Measurements from ENCODE around the gene SSTR5. TPM values are rescaled to one million over a fixed set of nuclear protein-coding genes. Genes with fewer than 3 reads are reported as not detected.

SSTR5 gene
- total RNA-seq, 3 donors from 2014 or later (not counting 1 experiment from before 2014, with no cell fraction given): not detected

- Mint-ChIP-seq H3K4me1 (no peaks in the 10 kb centered on the region), H3K36me3 (no peaks in the 10 kb centered on the region), H3K27me3 (ENCODE audit: low read depth in 2 of 2) (peaks cover 0 to 3% of the 10 kb centered on the region in 2 donors), H3K27ac (no peak overlapping the region), H3K4me3 (no peak overlapping the region), H3K9me3 (no peaks in the 10 kb centered on the region)
- ATAC-seq (no peak), DNase-seq (no peak)
- Histone ChIP-seq H3K4me3 (ENCODE audit: low read length) (no peak overlapping the region), H3K27me3 (ENCODE audit: control insufficient read depth, insufficient read depth, low read length) (no peaks in the 10 kb centered on the region), H3K36me3 (ENCODE audit: control insufficient read depth, insufficient read depth, low read length) (no peaks in the 10 kb centered on the region), H3K9me3 (ENCODE audit: control insufficient read depth, insufficient read depth, low read length) (no peaks in the 10 kb centered on the region), H3K4me1 (ENCODE audit: control insufficient read depth, insufficient read depth, low read length) (no peaks in the 10 kb centered on the region), H3K27ac (ENCODE audit: low read length) (no peak overlapping the region)
- TF ChIP-seq CTCF (IDR thresholded peaks at IDR 0.05): no peak
- intact Hi-C loops (cut with micrococcal nuclease): no loop called here
- WGBS (ENCODE audit: insufficient coverage): 93% methylated on average over 17 of the region's 17 CpGs
These were observed 40.9 kb upstream of the SSTR5 start for GRCh38 chr16:1031666-1032065.

GRCh38 chr16:1032607-1033006 lies 39.9 kb upstream of the SSTR5 start:
- H3K36me3 Mint-ChIP-seq: no peaks in the 10 kb centered on the region
- H3K4me3 Mint-ChIP-seq: no peak overlapping the region
- Histone ChIP-seq H3K27me3 (ENCODE audit: control insufficient read depth, insufficient read depth, low read length) (no peaks in the 10 kb centered on the region), H3K27ac (ENCODE audit: low read length) (no peak overlapping the region), H3K4me1 (ENCODE audit: control insufficient read depth, insufficient read depth, low read length) (no peaks in the 10 kb centered on the region), H3K36me3 (ENCODE audit: control insufficient read depth, insufficient read depth, low read length) (no peaks in the 10 kb centered on the region), H3K4me3 (ENCODE audit: low read length) (no peak overlapping the region), H3K9me3 (ENCODE audit: control insufficient read depth, insufficient read depth, low read length) (no peaks in the 10 kb centered on the region)
- DNase-seq (no peak), ATAC-seq (no peak)
- WGBS (ENCODE audit: insufficient coverage): 91% methylated on average over 2 of the region's 2 CpGs
- intact Hi-C loops (cut with micrococcal nuclease): no loop called here
- TF ChIP-seq CTCF (IDR thresholded peaks at IDR 0.05): no peak
- H3K27ac Mint-ChIP-seq: no peak overlapping the region
- no peaks in the 10 kb centered on the region for H3K9me3 Mint-ChIP-seq
- H3K4me1 Mint-ChIP-seq: no peaks in the 10 kb centered on the region
- peaks cover 0 to 3% of the 10 kb centered on the region in 2 donors for H3K27me3 Mint-ChIP-seq (ENCODE audit: low read depth in 2 of 2)

GRCh38 chr16:1033128-1033679 lies 39.3 kb upstream of the SSTR5 start:
- Histone ChIP-seq H3K27me3 (ENCODE audit: control insufficient read depth, insufficient read depth, low read length) (no peaks in the 10 kb centered on the region), H3K36me3 (ENCODE audit: control insufficient read depth, insufficient read depth, low read length) (no peaks in the 10 kb centered on the region), H3K4me1 (ENCODE audit: control insufficient read depth, insufficient read depth, low read length) (no peaks in the 10 kb centered on the region), H3K4me3 (ENCODE audit: low read length) (no peak overlapping the region), H3K9me3 (ENCODE audit: control insufficient read depth, insufficient read depth, low read length) (no peaks in the 10 kb centered on the region), H3K27ac (ENCODE audit: low read length) (no peak overlapping the region)
- no peaks in the 10 kb centered on the region for H3K9me3 Mint-ChIP-seq
- intact Hi-C loops (cut with micrococcal nuclease): no loop called here
- no peak overlapping the region for H3K4me3 Mint-ChIP-seq
- no peak for TF ChIP-seq CTCF (IDR thresholded peaks at IDR 0.05)
- ATAC-seq (no peak), DNase-seq (no peak)
- no peaks in the 10 kb centered on the region for H3K36me3 Mint-ChIP-seq
- H3K4me1 Mint-ChIP-seq: no peaks in the 10 kb centered on the region
- H3K27me3 Mint-ChIP-seq (ENCODE audit: low read depth in 2 of 2): peaks cover 0 to 5% of the 10 kb centered on the region in 2 donors
- no peak overlapping the region for H3K27ac Mint-ChIP-seq
- WGBS (ENCODE audit: insufficient coverage): 97% methylated on average over 3 of the region's 3 CpGs

Measured in natural killer cell (primary cell).